ENCODE data around the gene ADAMTS4. TPM values are rescaled to one million over a fixed set of nuclear protein-coding genes. Genes with fewer than 3 reads are reported as not detected.

ADAMTS4 gene
- total and polyA plus RNA-seq, 9 of the 15 experiments (the other 6 are each of a cell fraction or from before 2014, with no cell fraction given) = 0.07 to 3.7 (median 0.41) TPM

GRCh38 chr1:161200992-161201835, 2.4 kb upstream of the ADAMTS4 start (continued):
- no peak for TF ChIP-seq HNRNPH1 (optimal IDR thresholded peaks at IDR 0.05; ENCODE audit: low read depth, low read length)
- no peak for TF ChIP-seq IRF2 (CRISPR knock-in tag; IDR thresholded peaks at IDR 0.05)
- TF ChIP-seq SIRT6 (IDR thresholded peaks at IDR 0.05; ENCODE audit: low read depth, low read length) = no peak
- TF ChIP-seq ZKSCAN3 (CRISPR knock-in tag; IDR thresholded peaks at IDR 0.05) = no peak
- TF ChIP-seq RAD51 (IDR thresholded peaks at IDR 0.05; ENCODE audit: borderline replicate concordance, low read depth) = no peak
- TF ChIP-seq ZNF253 (CRISPR knock-in tag; conservative IDR thresholded peaks at IDR 0.05) = no peak
- no peak for TF ChIP-seq HOXB6 (CRISPR knock-in tag; IDR thresholded peaks at IDR 0.05; ENCODE audit: borderline replicate concordance)
- TF ChIP-seq SP2 (IDR thresholded peaks at IDR 0.05; ENCODE audit: extremely low read depth, low read depth, low read length, poor library complexity, severe bottlenecking) = no peak
- TF ChIP-seq MBD1 (CRISPR knock-in tag; IDR thresholded peaks at IDR 0.05) = no peak
- no peak for TF ChIP-seq POU5F1 (IDR thresholded peaks at IDR 0.05; ENCODE audit: borderline replicate concordance, low read depth, low read length, partially characterized antibody)
- TF ChIP-seq ZNF280A (IDR thresholded peaks at IDR 0.05; ENCODE audit: low read depth, partially characterized antibody) = no peak
- no peak for TF ChIP-seq KDM1A (IDR thresholded peaks at IDR 0.05)
- no peak for TF ChIP-seq STAT5A (IDR thresholded peaks at IDR 0.05; ENCODE audit: borderline replicate concordance, low read length)
- no peak for TF ChIP-seq ZNF124 (CRISPR knock-in tag; IDR thresholded peaks at IDR 0.05)
- no peak for TF ChIP-seq ZBTB7A (IDR thresholded peaks at IDR 0.05; ENCODE audit: borderline replicate concordance, control insufficient read depth, low read depth, low read length)
- TF ChIP-seq SAFB (IDR thresholded peaks at IDR 0.05; ENCODE audit: borderline replicate concordance, low read depth, low read length) = no peak
- no peak for TF ChIP-seq ZNF655 (CRISPR knock-in tag; IDR thresholded peaks at IDR 0.05)
- no peak for TF ChIP-seq ZNF384 (IDR thresholded peaks at IDR 0.05; ENCODE audit: low read depth, low read length)
- no peak for TF ChIP-seq CREB1 (IDR thresholded peaks at IDR 0.05)
- TF ChIP-seq CREB1 (CRISPR knock-in tag; IDR thresholded peaks at IDR 0.05) = no peak
